ENCODE measurements around the gene USP1.

USP1 gene

GRCh38 chr1:62436466-62437272, at the start of gene USP1:
Gene USP1 (plus strand): TSS chr1:62437049. CDS start chr1:62439868, 2,819 bp downstream.
- DNase-seq = peak; percentile 99

- DNase-seq = no peak
These were observed 47.3 kb upstream of the USP1 start for GRCh38 chr1:62389531-62389930.

- no peak for DNase-seq
These were observed 46.8 kb upstream of the USP1 start for GRCh38 chr1:62390071-62390470.

- no peak for DNase-seq
These were observed 45.4 kb upstream of the USP1 start for GRCh38 chr1:62391369-62391971.

GRCh38 chr1:62392951-62393350, 43.9 kb upstream of the USP1 start:
- DNase-seq = no peak

GRCh38 chr1:62394646-62395045, 42.2 kb upstream of the USP1 start:
- DNase-seq = no peak

- DNase-seq = no peak
These were observed 41.6 kb upstream of the USP1 start for GRCh38 chr1:62395291-62395690.

GRCh38 chr1:62396871-62397270, 40.0 kb upstream of the USP1 start:
- DNase-seq = no peak

- DNase-seq = no peak
These were observed 39.5 kb upstream of the USP1 start for GRCh38 chr1:62397301-62397700.

GRCh38 chr1:62398377-62398776, 38.5 kb upstream of the USP1 start:
- no peak for DNase-seq

GRCh38 chr1:62401034-62401760, 35.7 kb upstream of the USP1 start:
- DNase-seq = no peak

- no peak for DNase-seq
These were observed 31.6 kb upstream of the USP1 start for GRCh38 chr1:62405247-62405646.

GRCh38 chr1:62406576-62406975, 30.3 kb upstream of the USP1 start:
- DNase-seq = no peak

GRCh38 chr1:62407398-62408009, 29.3 kb upstream of the USP1 start:
- no peak for DNase-seq

GRCh38 chr1:62415687-62416086, 21.2 kb upstream of the USP1 start:
- no peak for DNase-seq

GRCh38 chr1:62417351-62417999, 19.4 kb upstream of the USP1 start:
- no peak for DNase-seq

GRCh38 chr1:62420214-62420613, 16.6 kb upstream of the USP1 start:
- DNase-seq = no peak

GRCh38 chr1:62423580-62424242, 13.1 kb upstream of the USP1 start:
- no peak for DNase-seq

GRCh38 chr1:62424411-62424810, 12.4 kb upstream of the USP1 start:
- no peak for DNase-seq

GRCh38 chr1:62425041-62425440, 11.8 kb upstream of the USP1 start:
- DNase-seq = no peak

GRCh38 chr1:62426237-62426636, 10.6 kb upstream of the USP1 start:
- DNase-seq = no peak

- DNase-seq = no peak
These were observed 10.1 kb upstream of the USP1 start for GRCh38 chr1:62426794-62427193.

Data from T1000 (cell line).